HEK293T (cell line): ENCODE results near the gene TEAD1.

Experiments
- BHLHE40 ChIP-seq: fragments of 450-650 bp; IDR thresholded peaks from 2 replicates; pipeline ENCODE4 v1.6.1; 2016; ENCODE audit warnings: mild to moderate bottlenecking, moderate library complexity, borderline replicate concordance
- FOXK2 ChIP-seq: fragments of 450-650 bp; IDR thresholded peaks from 2 replicates; pipeline ENCODE4 v1.6.1; 2016; ENCODE audit warnings: mild to moderate bottlenecking
- FOXM1 ChIP-seq: fragments of 450-650 bp; IDR thresholded peaks from 2 replicates; pipeline ENCODE4 v1.6.1; 2017; ENCODE audit warnings: mild to moderate bottlenecking, borderline replicate concordance
- SP1 ChIP-seq: fragments of 450-650 bp; IDR thresholded peaks from 2 replicates; pipeline ENCODE4 v1.6.1; 2017
- SUZ12 ChIP-seq: fragments of 450-650 bp; IDR thresholded peaks from 2 replicates; pipeline ENCODE4 v1.6.1; 2016; ENCODE audit warnings: mild to moderate bottlenecking
- TF ChIP-seq, protein P1 (sequence below): fragments of 450-650 bp; IDR thresholded peaks from 2 replicates; pipeline ENCODE4 v1.6.1; 2016

DNA sequence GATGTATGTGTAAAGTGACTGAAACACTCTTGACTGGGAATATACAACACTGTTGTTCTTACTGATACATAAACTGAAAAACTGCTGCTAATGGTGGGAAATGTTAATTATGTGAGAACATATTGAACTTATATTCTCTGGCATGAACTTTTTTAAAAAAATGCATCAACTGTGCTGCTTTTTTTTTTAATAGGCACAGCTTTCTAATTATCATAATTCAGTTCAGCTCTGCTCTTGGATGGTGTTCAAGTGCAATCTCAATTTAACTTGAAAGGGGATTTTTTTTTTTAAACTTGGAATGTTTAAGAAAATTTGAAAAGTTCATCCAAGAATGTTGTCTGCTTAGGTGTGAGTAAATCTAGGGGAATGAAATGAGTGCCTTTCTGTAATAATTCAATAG, 5.2 kb downstream of the TEAD1 start:
- TF ChIP-seq FOXK2 (no peak), BHLHE40 (no peak), SUZ12 (no peak), SP1 (no peak), FOXM1 (no peak)
- TF ChIP-seq, protein P1, sequence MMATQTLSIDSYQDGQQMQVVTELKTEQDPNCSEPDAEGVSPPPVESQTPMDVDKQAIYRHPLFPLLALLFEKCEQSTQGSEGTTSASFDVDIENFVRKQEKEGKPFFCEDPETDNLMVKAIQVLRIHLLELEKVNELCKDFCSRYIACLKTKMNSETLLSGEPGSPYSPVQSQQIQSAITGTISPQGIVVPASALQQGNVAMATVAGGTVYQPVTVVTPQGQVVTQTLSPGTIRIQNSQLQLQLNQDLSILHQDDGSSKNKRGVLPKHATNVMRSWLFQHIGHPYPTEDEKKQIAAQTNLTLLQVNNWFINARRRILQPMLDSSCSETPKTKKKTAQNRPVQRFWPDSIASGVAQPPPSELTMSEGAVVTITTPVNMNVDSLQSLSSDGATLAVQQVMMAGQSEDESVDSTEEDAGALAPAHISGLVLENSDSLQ: no peak
